ENCODE data around the gene PARD3.

PARD3 gene

GRCh38 chr10:34824870-34825269 is 9.8 kb upstream of the PARD3 start:
- DNase-seq (ENCODE audit: low read depth) = no peak

GRCh38 chr10:34821587-34822585 is 6.8 kb upstream of the PARD3 start:
- no peak for DNase-seq (ENCODE audit: low read depth)

GRCh38 chr10:34817586-34817985 is 2.5 kb upstream of the PARD3 start:
- no peak for DNase-seq (ENCODE audit: low read depth)

- no peak for DNase-seq (ENCODE audit: low read depth)
Observed at GRCh38 chr10:34817054-34817453, 2.0 kb upstream of the PARD3 start.

GRCh38 chr10:34816501-34817002 is 1.5 kb upstream of the PARD3 start:
- DNase-seq (ENCODE audit: low read depth) = no peak

GRCh38 chr10:34816085-34816496 is 995 bp upstream of the PARD3 start:
- no peak for DNase-seq (ENCODE audit: low read depth)

GRCh38 chr10:34814913-34815184 is 247 bp downstream of the PARD3 start:
- no peak for DNase-seq (ENCODE audit: low read depth)

- no peak for DNase-seq (ENCODE audit: low read depth)
Observed at GRCh38 chr10:34814223-34814912, 728 bp downstream of the PARD3 start.

- no peak for DNase-seq (ENCODE audit: low read depth)
Observed at GRCh38 chr10:34813626-34814222, 1.4 kb downstream of the PARD3 start.

GRCh38 chr10:34812771-34813170 is 2.3 kb downstream of the PARD3 start:
- DNase-seq (ENCODE audit: low read depth) = no peak

- no peak for DNase-seq (ENCODE audit: low read depth)
Observed at GRCh38 chr10:34811968-34812514, 3.1 kb downstream of the PARD3 start.

GRCh38 chr10:34811126-34811967 is 3.7 kb downstream of the PARD3 start:
- no peak for DNase-seq (ENCODE audit: low read depth)

GRCh38 chr10:34809796-34810195 is 5.3 kb downstream of the PARD3 start:
- DNase-seq (ENCODE audit: low read depth) = no peak

GRCh38 chr10:34808801-34809745 is 6.0 kb downstream of the PARD3 start:
- no peak for DNase-seq (ENCODE audit: low read depth)

- no peak for DNase-seq (ENCODE audit: low read depth)
Observed at GRCh38 chr10:34808336-34808735, 6.8 kb downstream of the PARD3 start.

GRCh38 chr10:34804306-34804705 is 10.8 kb downstream of the PARD3 start:
- DNase-seq (ENCODE audit: low read depth) = no peak

- no peak for DNase-seq (ENCODE audit: low read depth)
Observed at GRCh38 chr10:34802692-34803091, 12.4 kb downstream of the PARD3 start.

- DNase-seq (ENCODE audit: low read depth) = no peak
Observed at GRCh38 chr10:34801097-34801733, 13.9 kb downstream of the PARD3 start.

GRCh38 chr10:34800624-34801023 is 14.5 kb downstream of the PARD3 start:
- no peak for DNase-seq (ENCODE audit: low read depth)

GRCh38 chr10:34798654-34799053 is 16.4 kb downstream of the PARD3 start:
- no peak for DNase-seq (ENCODE audit: low read depth)
